ENCODE results near the gene CETN3.

- TF ChIP-seq TBX3 (IDR thresholded peaks at IDR 0.05; ENCODE audit: borderline replicate concordance) (no peak), NR2F2 (IDR thresholded peaks at IDR 0.05; ENCODE audit: borderline replicate concordance, low read depth) (no peak), CTCF (CRISPR knock-in tag; IDR thresholded peaks at IDR 0.05) (no peak), MEIS1 (CRISPR knock-in tag; IDR thresholded peaks at IDR 0.05; ENCODE audit: borderline replicate concordance) (no peak), SIN3A (IDR thresholded peaks at IDR 0.05; ENCODE audit: borderline replicate concordance, low read depth, low read length) (no peak), DNMT3B (CRISPR knock-in tag; conservative IDR thresholded peaks at IDR 0.05) (no peak), ZBED4 (CRISPR knock-in tag; IDR thresholded peaks at IDR 0.05; ENCODE audit: borderline replicate concordance) (no peak)
Observed at GRCh38 chr5:90356176-90356575, 53.4 kb downstream of the CETN3 start.

Data from HepG2 (cell line).